ENCODE measurements around the gene ZBTB8OS. TPM values are rescaled to one million over a fixed set of nuclear protein-coding genes. Genes with fewer than 3 reads are reported as not detected.

ZBTB8OS gene
- polyA plus RNA-seq, 1 experiment = 89.1 TPM

DNA sequence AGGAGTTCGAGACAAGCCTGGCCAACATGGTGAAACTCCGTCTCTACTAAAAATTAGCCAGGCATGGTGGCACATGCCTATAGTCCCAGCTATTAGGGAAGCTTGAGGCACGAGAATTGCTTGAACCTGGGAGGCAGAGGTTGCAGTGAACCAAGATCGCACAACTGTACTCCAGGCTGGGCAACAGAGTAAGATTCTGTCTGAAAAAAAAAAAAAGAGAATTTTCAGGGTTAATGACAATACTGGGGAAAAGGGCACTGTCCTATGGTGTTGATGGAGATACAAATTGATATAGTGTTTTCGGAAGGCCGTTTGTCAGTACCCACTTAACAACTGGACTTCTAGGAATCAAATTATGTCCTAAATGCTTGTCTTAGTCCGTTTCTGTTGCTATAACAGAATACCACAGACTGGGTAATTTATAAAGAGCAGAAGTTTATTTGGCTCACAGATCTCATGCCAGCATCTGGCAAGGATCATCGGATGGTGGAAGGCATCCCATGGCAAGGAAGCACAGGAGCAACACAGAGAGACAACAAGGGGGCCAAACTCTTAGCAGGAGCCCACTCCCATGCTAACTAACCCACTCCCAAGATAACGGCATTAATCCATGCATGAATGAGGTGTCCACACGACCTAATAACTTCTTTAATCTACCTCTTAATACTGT lies 69.9 kb downstream of the ZBTB8OS start:
- TF ChIP-seq, protein P1, sequence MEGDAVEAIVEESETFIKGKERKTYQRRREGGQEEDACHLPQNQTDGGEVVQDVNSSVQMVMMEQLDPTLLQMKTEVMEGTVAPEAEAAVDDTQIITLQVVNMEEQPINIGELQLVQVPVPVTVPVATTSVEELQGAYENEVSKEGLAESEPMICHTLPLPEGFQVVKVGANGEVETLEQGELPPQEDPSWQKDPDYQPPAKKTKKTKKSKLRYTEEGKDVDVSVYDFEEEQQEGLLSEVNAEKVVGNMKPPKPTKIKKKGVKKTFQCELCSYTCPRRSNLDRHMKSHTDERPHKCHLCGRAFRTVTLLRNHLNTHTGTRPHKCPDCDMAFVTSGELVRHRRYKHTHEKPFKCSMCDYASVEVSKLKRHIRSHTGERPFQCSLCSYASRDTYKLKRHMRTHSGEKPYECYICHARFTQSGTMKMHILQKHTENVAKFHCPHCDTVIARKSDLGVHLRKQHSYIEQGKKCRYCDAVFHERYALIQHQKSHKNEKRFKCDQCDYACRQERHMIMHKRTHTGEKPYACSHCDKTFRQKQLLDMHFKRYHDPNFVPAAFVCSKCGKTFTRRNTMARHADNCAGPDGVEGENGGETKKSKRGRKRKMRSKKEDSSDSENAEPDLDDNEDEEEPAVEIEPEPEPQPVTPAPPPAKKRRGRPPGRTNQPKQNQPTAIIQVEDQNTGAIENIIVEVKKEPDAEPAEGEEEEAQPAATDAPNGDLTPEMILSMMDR (IDR thresholded peaks at IDR 0.05; ENCODE audit: low read depth, low read length) = no peak
- no peak overlapping the region for H3K27ac ChIP-seq (ENCODE audit: low read depth, low read length)
- H3K9me3 ChIP-seq (ENCODE audit: control insufficient read depth, insufficient read depth, low read length) = no peaks in the 10 kb centered on the region
- H3K27me3 ChIP-seq (ENCODE audit: control insufficient read depth, insufficient read depth, low read length) = no peaks in the 10 kb centered on the region
- DNase-seq (ENCODE audit: low read depth, low spot score) = no peak
- ChIA-PET POLR2A (no interaction called here), CTCF (no interaction called here)
- H3K4me3 ChIP-seq (ENCODE audit: low read depth, low read length) = no peak overlapping the region

Small RNA genes within 50 kb of the gene (small RNA-seq; reads per million reads assigned to genes)
- not detected for gene RF00019 (ENCODE audit: insufficient read length, low read depth)

Other genes starting within 250 kb of the ZBTB8OS start
- not detected in 2 replicates for gene ZBTB8B, start 185.5 kb downstream of the ZBTB8OS start, polyA plus RNA-seq (2011; rRNA removed)
- gene ZBTB8A, start 111.1 kb downstream of the ZBTB8OS start, polyA plus RNA-seq (2011; rRNA removed) = 5.0 and 7.2 TPM in 2 replicates
- gene RBBP4, start 658 bp upstream of the ZBTB8OS start, polyA plus RNA-seq (2011; rRNA removed) = 132 and 154 TPM in 2 replicates
- gene SYNC, start 52.2 kb upstream of the ZBTB8OS start, polyA plus RNA-seq (2011; rRNA removed) = 50.4 and 65.1 TPM in 2 replicates
- gene YARS1, start 166.8 kb upstream of the ZBTB8OS start, polyA plus RNA-seq (2011; rRNA removed) = 105 and 107 TPM in 2 replicates
- 32.2 and 43.7 TPM in 2 replicates for gene S100PBP, start 167.1 kb upstream of the ZBTB8OS start, polyA plus RNA-seq (2011; rRNA removed)
- gene FNDC5, start 220.4 kb upstream of the ZBTB8OS start, polyA plus RNA-seq (2011; rRNA removed) = 1.5 and 1.9 TPM in 2 replicates
- 0.06 and 0.29 TPM in 2 replicates for gene HPCA, start 235.9 kb upstream of the ZBTB8OS start, polyA plus RNA-seq (2011; rRNA removed)

Data from AG04450 (cell line).